ENCODE measurements around the gene NCOA1. TPM values are rescaled to one million over a fixed set of nuclear protein-coding genes. Genes with fewer than 3 reads are reported as not detected.
"Not testable (repeated sequence)": the region's sequence is repeated elsewhere in the genome, so short reads cannot be mapped to it uniquely, and the experiment has no call there.

The NCOA1 gene
- total RNA-seq, 2 donors from 2014 or later = 17.1 to 29.1 TPM

- Mint-ChIP-seq H3K27ac (no peak overlapping the region), H3K9me3 (no peaks in the 10 kb centered on the region), H3K36me3 (no peaks in the 10 kb centered on the region)
- ATAC-seq = no peak
- no peak for DNase-seq (ENCODE audit: low spot score in 2 of 2)
These were observed 277.0 kb downstream of the NCOA1 start for GRCh38 chr2:24768013-24768412.

- DNase-seq (ENCODE audit: low spot score in 2 of 2) (no peak), ATAC-seq (no peak)
- Mint-ChIP-seq H3K36me3 (no peaks in the 10 kb centered on the region), H3K27ac (no peak overlapping the region), H3K9me3 (no peaks in the 10 kb centered on the region)
These were observed 277.5 kb downstream of the NCOA1 start for GRCh38 chr2:24768601-24769000.

GRCh38 chr2:24771061-24771460 is 280.0 kb downstream of the NCOA1 start:
- no peaks in the 10 kb centered on the region for H3K36me3 Mint-ChIP-seq
- ATAC-seq (no peak), DNase-seq (ENCODE audit: low spot score in 2 of 2) (no peak)
- H3K27ac Mint-ChIP-seq = no peak overlapping the region
- no peaks in the 10 kb centered on the region for H3K9me3 Mint-ChIP-seq

- Mint-ChIP-seq H3K27ac (no peak overlapping the region), H3K9me3 (no peaks in the 10 kb centered on the region), H3K36me3 (no peaks in the 10 kb centered on the region)
- ATAC-seq (no peak), DNase-seq (ENCODE audit: low spot score in 2 of 2) (no peak)
These were observed 280.9 kb downstream of the NCOA1 start for GRCh38 chr2:24771764-24772586.

GRCh38 chr2:24774373-24774772 is 283.3 kb downstream of the NCOA1 start:
- no peak for ATAC-seq
- H3K36me3 Mint-ChIP-seq = no peaks in the 10 kb centered on the region
- DNase-seq (ENCODE audit: low spot score in 2 of 2) = no peak
- H3K27ac Mint-ChIP-seq = no peak overlapping the region
- H3K9me3 Mint-ChIP-seq = no peaks in the 10 kb centered on the region

- DNase-seq (ENCODE audit: low spot score in 2 of 2) = no peak
- peaks cover 0 to 8% of the 10 kb centered on the region in 2 donors for H3K9me3 Mint-ChIP-seq
- H3K36me3 Mint-ChIP-seq = no peaks in the 10 kb centered on the region
- ATAC-seq = no peak
- no peak overlapping the region for H3K27ac Mint-ChIP-seq
These were observed 288.1 kb downstream of the NCOA1 start for GRCh38 chr2:24779116-24779515.

- peaks cover 0 to 8% of the 10 kb centered on the region in 2 donors for H3K9me3 Mint-ChIP-seq
- DNase-seq (ENCODE audit: low spot score in 2 of 2) = no peak
- no peak overlapping the region for H3K27ac Mint-ChIP-seq
- ATAC-seq = no peak
- peaks cover 0 to under 1% of the 10 kb centered on the region in 2 donors for H3K36me3 Mint-ChIP-seq
These were observed 292.6 kb downstream of the NCOA1 start for GRCh38 chr2:24783641-24784040.

GRCh38 chr2:24785671-24786321 is 294.7 kb downstream of the NCOA1 start:
- Mint-ChIP-seq H3K36me3 (peaks cover 0 to 6% of the 10 kb centered on the region in 2 donors), H3K9me3 (peaks cover 0 to 3% of the 10 kb centered on the region in 2 donors), H3K27ac (no peak overlapping the region)
- DNase-seq (ENCODE audit: low spot score in 2 of 2) (no peak), ATAC-seq (no peak)

- H3K9me3 Mint-ChIP-seq = no peaks in the 10 kb centered on the region
- DNase-seq (ENCODE audit: low spot score in 2 of 2) (no peak), ATAC-seq (no peak)
- peaks cover 0 to 6% of the 10 kb centered on the region in 2 donors for H3K36me3 Mint-ChIP-seq
- H3K27ac Mint-ChIP-seq = no peak overlapping the region
These were observed 296.5 kb downstream of the NCOA1 start for GRCh38 chr2:24787532-24787931.

- no peaks in the 10 kb centered on the region for H3K9me3 Mint-ChIP-seq
- H3K27ac Mint-ChIP-seq = no peak overlapping the region
- no peak for ATAC-seq
- peaks cover 10 to 15% of the 10 kb centered on the region in 2 donors for H3K36me3 Mint-ChIP-seq
- no peak for DNase-seq (ENCODE audit: low spot score in 2 of 2)
These were observed 297.8 kb downstream of the NCOA1 start for GRCh38 chr2:24788816-24789215.

- H3K36me3 Mint-ChIP-seq = peaks cover 21 to 40% of the 10 kb centered on the region in 2 donors
- H3K9me3 Mint-ChIP-seq = no peaks in the 10 kb centered on the region
- ATAC-seq = no peak
- DNase-seq (ENCODE audit: low spot score in 2 of 2) = no peak
- H3K27ac Mint-ChIP-seq = no peak overlapping the region
These were observed 300.4 kb downstream of the NCOA1 start for GRCh38 chr2:24791452-24791851.

- DNase-seq (ENCODE audit: low spot score in 2 of 2) = no peak
- ATAC-seq = no peak
- Mint-ChIP-seq H3K9me3 (peaks cover 0 to 3% of the 10 kb centered on the region in 2 donors), H3K36me3 (peaks cover 32 to 50% of the 10 kb centered on the region in 2 donors), H3K27ac (peak overlapping the region; percentile 97 to 99)
These were observed 301.5 kb downstream of the NCOA1 start for GRCh38 chr2:24792542-24792873.

GRCh38 chr2:24792874-24793760 is 302.1 kb downstream of the NCOA1 start, which contains the start of the genes CENPO and PTRHD1:
Gene CENPO, plus strand, starts transcription at chr2:24793425. Its CDS starts 495 bp downstream, at chr2:24793920.
Gene PTRHD1, minus strand, starts transcription at chr2:24793391. Its CDS starts 14 bp downstream, at chr2:24793377.
- peak; percentile 95 to 97 for ATAC-seq
- Mint-ChIP-seq H3K9me3 (peaks cover 0 to 3% of the 10 kb centered on the region in 2 donors), H3K36me3 (peaks cover 36 to 56% of the 10 kb centered on the region in 2 donors), H3K27ac (peak within 1 kb of the TSS; percentile 97 to 99)
- DNase-seq (ENCODE audit: low spot score in 2 of 2) = peak; percentile 92 to 98

GRCh38 chr2:24793761-24794435 is 302.8 kb downstream of the NCOA1 start:
- DNase-seq (ENCODE audit: low spot score in 2 of 2) (peak in 1 of 2 donors; percentile 9), ATAC-seq (no peak)
- Mint-ChIP-seq H3K9me3 (peaks cover 0 to 3% of the 10 kb centered on the region in 2 donors), H3K27ac (peak overlapping the region; percentile 97 to 99), H3K36me3 (peaks cover 40 to 61% of the 10 kb centered on the region in 2 donors)

- Mint-ChIP-seq H3K9me3 (peaks cover 0 to 3% of the 10 kb centered on the region in 2 donors), H3K27ac (no peak overlapping the region), H3K36me3 (peaks cover 50 to 89% of the 10 kb centered on the region in 2 donors)
- no peak for DNase-seq (ENCODE audit: low spot score in 2 of 2)
- ATAC-seq = no peak
These were observed 306.6 kb downstream of the NCOA1 start for GRCh38 chr2:24797644-24798043.

GRCh38 chr2:24800487-24800886 is 309.4 kb downstream of the NCOA1 start:
- ATAC-seq = not testable (repeated sequence)

More at GRCh38 chr2:24800487-24800886, 309.4 kb downstream of the NCOA1 start:
- H3K27ac Mint-ChIP-seq; H3K9me3 Mint-ChIP-seq; DNase-seq (ENCODE audit: low spot score in 2 of 2): not testable (repeated sequence)
- peaks cover 49 to 87% of the 10 kb centered on the region in 2 donors for H3K36me3 Mint-ChIP-seq
